H9 (cell line): Measurements from ENCODE around the gene SDK1. TPM values are rescaled to one million over a fixed set of nuclear protein-coding genes. Genes with fewer than 3 reads are reported as not detected.

Experiments used
- DNase-seq: peaks from one replicate; pipeline ENCODE4 v3.0.0-alpha.2; 2017
- H2AFZ ChIP-seq: one replicate; pipeline ENCODE4 v1.6.1; 2013; ENCODE audit warnings: mild to moderate bottlenecking, low read length, control low read depth, moderate library complexity
- H2AK5ac ChIP-seq: 2 replicates; pipeline ENCODE4 v1.6.1; 2013; ENCODE audit warnings: low read length, control low read depth, mixed read lengths; ENCODE audit not compliant: insufficient read length
- H2BK120ac ChIP-seq: one replicate; pipeline ENCODE4 v1.6.1; 2013; ENCODE audit warnings: low read depth, mild to moderate bottlenecking, low read length, control low read depth, inconsistent platforms; ENCODE audit not compliant: poor library complexity, severe bottlenecking
- H2BK12ac ChIP-seq: 2 replicates; pipeline ENCODE4 v1.6.1; 2013; ENCODE audit warnings: low read length, control low read depth, mixed read lengths, low read depth; ENCODE audit not compliant: insufficient read length
- H2BK15ac ChIP-seq: 2 replicates; pipeline ENCODE4 v1.6.1; 2013; ENCODE audit warnings: low read depth, low read length, control low read depth
- H2BK20ac ChIP-seq: one replicate; pipeline ENCODE4 v1.6.1; 2013; ENCODE audit warnings: low read depth, mild to moderate bottlenecking, low read length, control low read depth, inconsistent platforms; ENCODE audit not compliant: poor library complexity, severe bottlenecking
- H2BK5ac ChIP-seq: 2 replicates; pipeline ENCODE4 v1.6.1; 2013; ENCODE audit warnings: low read length, control low read depth, mixed read lengths; ENCODE audit not compliant: insufficient read length
- H3K14ac ChIP-seq: 2 replicates; pipeline ENCODE4 v1.6.1; 2013; ENCODE audit warnings: low read length, control low read depth; ENCODE audit not compliant: insufficient read depth
- H3K18ac ChIP-seq: 2 replicates; pipeline ENCODE4 v1.6.1; 2013; ENCODE audit warnings: low read depth, mild to moderate bottlenecking, mixed read lengths, low read length, control low read depth; ENCODE audit not compliant: insufficient read length
- H3K23ac ChIP-seq: 2 replicates; pipeline ENCODE4 v1.6.1; 2013; ENCODE audit warnings: low read length, control low read depth, mixed read lengths, low read depth; ENCODE audit not compliant: insufficient read length
- H3K23me2 ChIP-seq: 2 replicates; pipeline ENCODE4 v1.6.1; 2013; ENCODE audit warnings: low read depth, mild to moderate bottlenecking, mixed read lengths, low read length, control low read depth; ENCODE audit not compliant: insufficient read length, poor library complexity, severe bottlenecking
- H3K27ac ChIP-seq: 2 replicates; pipeline ENCODE4 v1.5.1; 2013; ENCODE audit warnings: low read length, control low read depth, mixed read lengths, low read depth; ENCODE audit not compliant: insufficient read length
- H3K27me3 ChIP-seq: 2 replicates; pipeline ENCODE4 v1.6.1; 2013; ENCODE audit warnings: low read length, control low read depth, inconsistent platforms; ENCODE audit not compliant: insufficient read depth
- H3K4ac ChIP-seq: 2 replicates; pipeline ENCODE4 v1.6.1; 2013; ENCODE audit warnings: low read depth, mild to moderate bottlenecking, control low read depth, inconsistent platforms, low read length, moderate library complexity
- H3K4me1 ChIP-seq: 2 replicates; pipeline ENCODE4 v1.6.1; 2013; ENCODE audit warnings: low read length, control low read depth, inconsistent platforms; ENCODE audit not compliant: insufficient read depth
- H3K4me2 ChIP-seq: 2 replicates; pipeline ENCODE4 v1.6.1; 2013; ENCODE audit warnings: low read length, control low read depth, mixed read lengths; ENCODE audit not compliant: insufficient read length, insufficient read depth
- H3K56ac ChIP-seq: 2 replicates; pipeline ENCODE4 v1.6.1; 2013; ENCODE audit warnings: low read depth, mild to moderate bottlenecking, mixed read lengths, low read length, control low read depth; ENCODE audit not compliant: insufficient read length
- H3K79me1 ChIP-seq: 2 replicates; pipeline ENCODE4 v1.6.1; 2013; ENCODE audit warnings: low read depth, mild to moderate bottlenecking, moderate library complexity, low read length, control low read depth, inconsistent platforms; ENCODE audit not compliant: insufficient read depth, poor library complexity, severe bottlenecking
- H3K79me2 ChIP-seq: 2 replicates; pipeline ENCODE4 v1.6.1; 2013; ENCODE audit warnings: low read length, control low read depth, inconsistent platforms; ENCODE audit not compliant: insufficient read depth
- H3K9ac ChIP-seq: 2 replicates; pipeline ENCODE4 v1.6.1; 2013; ENCODE audit warnings: low read length, control low read depth, mixed read lengths; ENCODE audit not compliant: insufficient read length; ENCODE audit errors: extremely low read depth
- H3K9me3 ChIP-seq: one replicate; pipeline ENCODE4 v1.6.1; 2013; ENCODE audit warnings: low read depth, low read length, inconsistent platforms; ENCODE audit not compliant: control insufficient read depth
- H3T11ph ChIP-seq: one replicate; pipeline ENCODE4 v1.6.1; 2013; ENCODE audit warnings: mild to moderate bottlenecking, low read length, control low read depth, inconsistent platforms
- H4K20me1 ChIP-seq: one replicate; pipeline ENCODE4 v1.6.1; 2013; ENCODE audit not compliant: control insufficient read depth, insufficient read length, insufficient read depth
- H4K5ac ChIP-seq: 2 replicates; pipeline ENCODE4 v1.6.1; 2013; ENCODE audit warnings: low read depth, mild to moderate bottlenecking, mixed read lengths, low read length, control low read depth; ENCODE audit not compliant: insufficient read length
- H4K8ac ChIP-seq: replicated peaks from 2 replicates; pipeline ENCODE4 v1.6.1; 2013; ENCODE audit warnings: low read length, control low read depth, mixed read lengths, low read depth; ENCODE audit not compliant: insufficient read length
- H4K91ac ChIP-seq: 2 replicates; pipeline ENCODE4 v1.6.1; 2013; ENCODE audit warnings: low read depth, mild to moderate bottlenecking, moderate library complexity, mixed read lengths, low read length, control low read depth; ENCODE audit not compliant: insufficient read length
- H3K27ac Mint-ChIP-seq, 3 experiments: 2 replicates in 2 of 3; 3 replicates in 1 of 3; pipeline ENCODE4 v1.8.0; 2020 to 2021; ENCODE audit warnings: mixed read lengths in 3 of 3, mild to moderate bottlenecking in 1 of 3, moderate library complexity in 1 of 3
- H3K27me3 Mint-ChIP-seq: 2 replicates; pipeline ENCODE4 v1.8.0; 2021; ENCODE audit warnings: low read depth, mild to moderate bottlenecking, moderate library complexity, mixed read lengths
- H3K36me3 Mint-ChIP-seq, 3 experiments: 2 replicates in 2 of 3; 3 replicates in 1 of 3; pipeline ENCODE4 v1.8.0; 2020 to 2021; ENCODE audit warnings: low read depth in 3 of 3, mixed read lengths in 3 of 3; ENCODE audit not compliant: insufficient read depth in 1 of 3
- H3K4me1 Mint-ChIP-seq, 2 experiments: 2 replicates each; pipeline ENCODE4 v1.8.0; 2020; ENCODE audit warnings: mixed read lengths in 2 of 2
- H3K4me3 Mint-ChIP-seq, 2 experiments: 2 replicates in 1 of 2; 3 replicates in 1 of 2; pipeline ENCODE4 v1.8.0; 2020 to 2021; ENCODE audit warnings: mild to moderate bottlenecking in 2 of 2, mixed read lengths in 2 of 2, moderate library complexity in 1 of 2
- H3K9me3 Mint-ChIP-seq, 2 experiments: 2 replicates in 1 of 2; 3 replicates in 1 of 2; pipeline ENCODE4 v1.8.0; 2020; ENCODE audit warnings: mild to moderate bottlenecking in 2 of 2, mixed read lengths in 2 of 2, moderate library complexity in 1 of 2
- WGBS: extraction: QIAGEN DNeasy Blood & Tissue Kit; methylation state at CpG from one replicate; pipeline ENCODE4 v1.1.7; 2013; ENCODE audit warnings: missing lambda C conversion rate, low lambda C conversion rate, mixed read lengths; ENCODE audit not compliant: insufficient read length; ENCODE audit errors: extremely low coverage; 5-methylcytosine and 5-hydroxymethylcytosine counted together
- total RNA-seq: library from RNA; stranded (reverse); gene quantifications from 2 replicates; pipeline ENCODE4 v1.2.1, GENCODE V29; 2021
- TF ChIP-seq, protein P1 (sequence below): fragments of 200-600 bp; sonication (generic); conservative IDR thresholded peaks from 3 replicates; pipeline ENCODE4 v1.8.0; 2021; ENCODE audit warnings: antibody characterized with exemption, mild to moderate bottlenecking

The SDK1 gene
- total RNA-seq, 1 experiment from 2014 or later: 8.7 TPM

DNA sequence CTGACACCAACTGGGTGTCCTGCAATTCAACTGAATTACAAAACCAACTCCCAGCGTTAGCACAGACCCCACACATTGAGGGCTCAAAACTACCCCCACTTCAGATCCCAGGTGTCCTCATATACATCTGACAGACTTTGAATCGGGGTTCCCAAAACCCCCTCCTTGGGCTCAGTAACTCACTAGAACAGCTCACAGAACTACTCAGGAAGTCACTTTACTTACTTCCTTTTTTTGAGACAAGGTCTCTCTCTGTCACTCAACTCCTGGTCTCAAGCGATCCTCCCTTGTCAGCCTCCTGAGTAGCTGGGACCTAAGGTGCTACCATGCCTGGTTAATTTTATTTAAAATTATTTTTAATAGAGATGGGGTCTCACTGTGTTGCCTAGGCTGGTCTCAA, 456.0 kb downstream of the SDK1 start:
- H2AFZ ChIP-seq: no peak overlapping the region
- Mint-ChIP-seq H3K27me3 (peaks cover 3% of the 10 kb centered on the region; the same call in 1 of the 2 replicates), H3K27ac (peak overlapping the region in 1 of 3 experiments; percentile 46; a peak in 1 of 7 replicates), H3K4me3 (no peak overlapping the region), H3K9me3 (no peaks in the 10 kb centered on the region), H3K36me3 (no peaks in the 10 kb centered on the region), H3K4me1 (peaks cover 15 to 20% of the 10 kb centered on the region in 2 experiments)
- no CpG with 5 or more reads among the region's 3 CpGs for WGBS
- no peak overlapping the region for H3K18ac ChIP-seq
- H3K14ac ChIP-seq: no peak overlapping the region
- no peak overlapping the region for H3K4me2 ChIP-seq
- TF ChIP-seq, protein P1, sequence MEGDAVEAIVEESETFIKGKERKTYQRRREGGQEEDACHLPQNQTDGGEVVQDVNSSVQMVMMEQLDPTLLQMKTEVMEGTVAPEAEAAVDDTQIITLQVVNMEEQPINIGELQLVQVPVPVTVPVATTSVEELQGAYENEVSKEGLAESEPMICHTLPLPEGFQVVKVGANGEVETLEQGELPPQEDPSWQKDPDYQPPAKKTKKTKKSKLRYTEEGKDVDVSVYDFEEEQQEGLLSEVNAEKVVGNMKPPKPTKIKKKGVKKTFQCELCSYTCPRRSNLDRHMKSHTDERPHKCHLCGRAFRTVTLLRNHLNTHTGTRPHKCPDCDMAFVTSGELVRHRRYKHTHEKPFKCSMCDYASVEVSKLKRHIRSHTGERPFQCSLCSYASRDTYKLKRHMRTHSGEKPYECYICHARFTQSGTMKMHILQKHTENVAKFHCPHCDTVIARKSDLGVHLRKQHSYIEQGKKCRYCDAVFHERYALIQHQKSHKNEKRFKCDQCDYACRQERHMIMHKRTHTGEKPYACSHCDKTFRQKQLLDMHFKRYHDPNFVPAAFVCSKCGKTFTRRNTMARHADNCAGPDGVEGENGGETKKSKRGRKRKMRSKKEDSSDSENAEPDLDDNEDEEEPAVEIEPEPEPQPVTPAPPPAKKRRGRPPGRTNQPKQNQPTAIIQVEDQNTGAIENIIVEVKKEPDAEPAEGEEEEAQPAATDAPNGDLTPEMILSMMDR: no peak
- no peaks in the 10 kb centered on the region for H3K4me1 ChIP-seq
- no peak overlapping the region for H3K23ac ChIP-seq
- H3K23me2 ChIP-seq: no peaks in the 10 kb centered on the region
- H3K56ac ChIP-seq: no peak overlapping the region
- H3K4ac ChIP-seq: no peak overlapping the region
- H2BK120ac ChIP-seq: no peak overlapping the region
- H4K20me1 ChIP-seq: no peaks in the 10 kb centered on the region
- no peak overlapping the region for H4K5ac ChIP-seq
- H3K27me3 ChIP-seq: no peaks in the 10 kb centered on the region
- H3K9me3 ChIP-seq: no peaks in the 10 kb centered on the region
- H2BK15ac ChIP-seq: no peak overlapping the region
- H2AK5ac ChIP-seq: no peak overlapping the region
- no peaks in the 10 kb centered on the region for H3K79me1 ChIP-seq
- no peak overlapping the region for H2BK12ac ChIP-seq
- H2BK20ac ChIP-seq: no peak overlapping the region
- DNase-seq: no peak
- H4K8ac ChIP-seq: no peak overlapping the region
- no peak overlapping the region for H3T11ph ChIP-seq
- no peak overlapping the region for H2BK5ac ChIP-seq
- H3K9ac ChIP-seq: no peak overlapping the region
- no peak overlapping the region for H3K27ac ChIP-seq
- H3K79me2 ChIP-seq: no peaks in the 10 kb centered on the region
- no peak overlapping the region for H4K91ac ChIP-seq
